Suprapubic skin (tissue), 4 donors: ENCODE measurements around the gene GPR63. TPM values are rescaled to one million over a fixed set of nuclear protein-coding genes. Genes with fewer than 3 reads are reported as not detected.

Experiments
- DNase-seq, 2 donors: peaks; one replicate each; pipeline ENCODE4 v3.0.0-alpha.2; 2019; ENCODE audit warnings: low spot score in 2 of 2
- H3K27ac ChIP-seq: fragments of 200-600 bp; sonication (generic); one replicate; pipeline ENCODE4 v1.5.1; 2019
- H3K27me3 ChIP-seq: fragments of 200-600 bp; sonication (generic); one replicate; pipeline ENCODE4 v1.5.1; 2019
- H3K36me3 ChIP-seq: fragments of 200-600 bp; sonication (generic); one replicate; pipeline ENCODE4 v1.5.1; 2019
- H3K4me1 ChIP-seq: fragments of 200-600 bp; sonication (generic); one replicate; pipeline ENCODE4 v1.5.1; 2019
- H3K4me3 ChIP-seq: fragments of 200-600 bp; sonication (generic); one replicate; pipeline ENCODE4 v1.5.1; 2019; ENCODE audit warnings: mild to moderate bottlenecking
- H3K9me3 ChIP-seq: fragments of 200-600 bp; sonication (generic); one replicate; pipeline ENCODE4 v1.5.1; 2019
- EP300 ChIP-seq: sonication (generic); formaldehyde crosslinking; IDR thresholded peaks from one replicate; pipeline ENCODE4 v1.6.1; 2017; ENCODE audit warnings: antibody characterized with exemption
- POLR2A ChIP-seq, 2 donors: fragments of 450-650 bp; IDR thresholded peaks; one replicate each; pipeline ENCODE4 v1.6.1; 2017; ENCODE audit warnings: antibody characterized with exemption in 2 of 2, mild to moderate bottlenecking in 2 of 2, moderate library complexity in 2 of 2
- POLR2AphosphoS5 ChIP-seq, 3 donors: sonication (generic); formaldehyde crosslinking; IDR thresholded peaks; one replicate each; pipeline ENCODE4 v1.6.1; 2017; ENCODE audit warnings: antibody characterized with exemption in 3 of 3
- WGBS: methylation state at CpG from one replicate; pipeline ENCODE4 v1.1.5; 2018; 5-methylcytosine and 5-hydroxymethylcytosine counted together
- total RNA-seq, 4 donors: library from RNA; depleted of rRNA; stranded (reverse); fragments of >200 nt; gene quantifications; one replicate each; pipeline ENCODE4 v1.1.0, GENCODE V29; 2016
- TF ChIP-seq, protein P1 (sequence below), 2 donors: fragments of 200-600 bp in 1 of 2; fragments of 450-650 bp in 1 of 2; sonication (generic) in 1 of 2; IDR thresholded peaks; one replicate each; pipeline ENCODE4 v1.5.1; 2016 to 2019; ENCODE audit warnings: antibody characterized with exemption in 2 of 2, mild to moderate bottlenecking in 1 of 2, moderate library complexity in 1 of 2

GPR63 gene
- total RNA-seq, 4 donors from 2014 or later, result 0.23 to 0.89 (median 0.67) TPM

DNA sequence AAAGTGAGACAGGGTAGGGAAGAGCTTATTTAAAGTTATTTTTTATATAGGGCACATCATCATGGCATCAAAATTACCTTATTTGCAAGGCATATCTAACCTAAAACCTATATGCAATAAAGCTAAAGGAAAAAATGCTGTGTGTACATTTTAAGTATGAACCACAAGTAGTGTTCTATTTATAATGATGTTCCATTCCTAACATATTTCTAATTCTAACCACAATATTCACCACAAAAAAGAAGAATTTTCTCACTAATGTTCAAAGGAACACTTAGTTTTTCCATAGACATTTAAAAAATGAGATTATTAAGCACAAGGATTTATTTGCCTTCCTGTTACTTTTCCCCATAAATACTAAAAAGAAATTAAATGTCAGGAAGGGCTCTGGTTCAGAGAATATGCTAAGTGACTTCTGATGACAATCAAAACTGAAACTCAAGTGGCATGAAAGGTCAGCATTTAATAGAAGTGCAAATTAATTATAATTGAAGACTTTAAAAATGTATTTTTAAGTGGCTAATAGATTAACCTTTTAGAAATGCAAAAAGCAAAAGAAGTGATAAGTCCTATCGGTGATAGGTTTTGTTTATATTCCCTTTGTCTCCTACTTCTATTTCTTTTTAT, 25.1 kb downstream of the GPR63 start:
- no peak for DNase-seq
- Histone ChIP-seq H3K36me3 (no peaks in the 10 kb centered on the region), H3K9me3 (no peaks in the 10 kb centered on the region), H3K27ac (no peak overlapping the region), H3K4me3 (no peak overlapping the region), H3K27me3 (no peaks in the 10 kb centered on the region), H3K4me1 (no peaks in the 10 kb centered on the region)
- WGBS, result 92% methylated on average over 1 of the region's 1 CpG
- no peak for TF ChIP-seq POLR2AphosphoS5 (IDR thresholded peaks at IDR 0.05)
- no peak for TF ChIP-seq EP300
- no peak for TF ChIP-seq POLR2A (IDR thresholded peaks at IDR 0.05)
- TF ChIP-seq, protein P1, sequence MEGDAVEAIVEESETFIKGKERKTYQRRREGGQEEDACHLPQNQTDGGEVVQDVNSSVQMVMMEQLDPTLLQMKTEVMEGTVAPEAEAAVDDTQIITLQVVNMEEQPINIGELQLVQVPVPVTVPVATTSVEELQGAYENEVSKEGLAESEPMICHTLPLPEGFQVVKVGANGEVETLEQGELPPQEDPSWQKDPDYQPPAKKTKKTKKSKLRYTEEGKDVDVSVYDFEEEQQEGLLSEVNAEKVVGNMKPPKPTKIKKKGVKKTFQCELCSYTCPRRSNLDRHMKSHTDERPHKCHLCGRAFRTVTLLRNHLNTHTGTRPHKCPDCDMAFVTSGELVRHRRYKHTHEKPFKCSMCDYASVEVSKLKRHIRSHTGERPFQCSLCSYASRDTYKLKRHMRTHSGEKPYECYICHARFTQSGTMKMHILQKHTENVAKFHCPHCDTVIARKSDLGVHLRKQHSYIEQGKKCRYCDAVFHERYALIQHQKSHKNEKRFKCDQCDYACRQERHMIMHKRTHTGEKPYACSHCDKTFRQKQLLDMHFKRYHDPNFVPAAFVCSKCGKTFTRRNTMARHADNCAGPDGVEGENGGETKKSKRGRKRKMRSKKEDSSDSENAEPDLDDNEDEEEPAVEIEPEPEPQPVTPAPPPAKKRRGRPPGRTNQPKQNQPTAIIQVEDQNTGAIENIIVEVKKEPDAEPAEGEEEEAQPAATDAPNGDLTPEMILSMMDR (IDR thresholded peaks at IDR 0.05), result no peak

DNA sequence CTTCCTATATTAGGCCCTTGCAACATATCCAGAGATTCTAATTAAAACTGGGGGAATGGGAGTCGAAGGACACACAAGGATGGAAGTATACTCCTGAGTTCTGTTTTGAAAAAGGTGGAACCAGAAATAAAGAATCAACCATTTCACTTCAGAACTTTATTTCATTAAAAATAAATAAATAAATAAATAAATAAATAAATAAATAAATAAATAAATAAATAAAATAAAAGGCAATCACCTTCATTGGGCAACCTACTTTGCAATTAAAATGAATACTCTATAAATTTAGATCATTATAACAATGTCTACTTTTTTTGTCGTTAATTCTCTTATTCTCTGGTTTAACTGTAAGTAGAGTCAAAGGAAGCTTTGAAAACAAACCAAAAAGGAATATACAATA, 25.6 kb downstream of the GPR63 start:
- no peaks in the 10 kb centered on the region for H3K27me3 ChIP-seq
- H3K9me3 ChIP-seq, result no peaks in the 10 kb centered on the region
- TF ChIP-seq POLR2A (IDR thresholded peaks at IDR 0.05), result no peak
- H3K4me1 ChIP-seq, result no peaks in the 10 kb centered on the region
- H3K4me3 ChIP-seq, result no peak overlapping the region
- no peak overlapping the region for H3K27ac ChIP-seq
- 96% methylated on average over 2 of the region's 2 CpGs for WGBS
- H3K36me3 ChIP-seq, result no peaks in the 10 kb centered on the region
- no peak for DNase-seq

DNA sequence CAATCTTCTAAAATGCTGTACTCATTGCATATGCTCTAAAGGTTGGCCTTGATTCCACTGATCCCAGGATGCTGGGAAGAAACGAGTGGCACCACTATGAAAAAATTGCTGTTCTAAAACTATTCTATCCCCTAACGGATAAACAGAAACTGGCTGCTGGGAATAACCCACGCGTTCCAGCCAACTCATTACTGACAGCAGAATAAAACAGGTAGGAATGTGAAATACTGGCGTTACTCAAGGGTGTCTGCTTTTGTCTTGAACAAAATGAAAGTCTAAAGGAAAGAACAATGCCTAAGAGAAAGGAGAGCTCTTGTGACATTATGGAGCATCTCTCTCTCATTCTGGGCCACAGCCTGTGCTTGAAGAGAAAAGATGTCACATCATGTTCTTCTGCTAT, 26.1 kb downstream of the GPR63 start:
- no peak overlapping the region for H3K4me3 ChIP-seq
- H3K4me1 ChIP-seq, result no peaks in the 10 kb centered on the region
- H3K27me3 ChIP-seq, result no peaks in the 10 kb centered on the region
- H3K36me3 ChIP-seq, result no peaks in the 10 kb centered on the region
- no peak for TF ChIP-seq EP300
- TF ChIP-seq, protein P1 (IDR thresholded peaks at IDR 0.05), result no peak
- no peak overlapping the region for H3K27ac ChIP-seq
- H3K9me3 ChIP-seq, result no peaks in the 10 kb centered on the region
- no peak for DNase-seq
- 84% methylated on average over 5 of the region's 5 CpGs for WGBS

DNA sequence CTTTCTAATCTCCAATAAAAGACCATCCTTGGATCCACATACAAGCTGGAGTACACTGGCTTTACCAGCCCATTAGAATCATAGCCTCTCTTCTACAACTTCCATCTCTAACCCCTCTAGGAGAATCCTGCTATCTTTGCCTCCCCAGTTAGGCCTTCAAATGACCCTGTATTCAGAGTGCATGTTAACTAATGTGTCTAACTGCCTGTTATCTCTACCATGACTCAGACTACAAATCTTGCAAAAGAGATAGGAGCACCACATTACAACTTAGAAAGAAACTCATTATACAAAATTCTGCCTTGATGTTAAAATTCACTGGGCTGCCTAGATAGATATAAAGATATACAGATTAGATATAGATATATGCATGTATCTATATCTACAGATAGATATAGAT, 28.2 kb downstream of the GPR63 start:
- no peaks in the 10 kb centered on the region for H3K9me3 ChIP-seq
- TF ChIP-seq POLR2A (IDR thresholded peaks at IDR 0.05) (no peak), POLR2AphosphoS5 (IDR thresholded peaks at IDR 0.05) (no peak), EP300 (no peak)
- TF ChIP-seq, protein P1 (IDR thresholded peaks at IDR 0.05), result no peak

DNA sequence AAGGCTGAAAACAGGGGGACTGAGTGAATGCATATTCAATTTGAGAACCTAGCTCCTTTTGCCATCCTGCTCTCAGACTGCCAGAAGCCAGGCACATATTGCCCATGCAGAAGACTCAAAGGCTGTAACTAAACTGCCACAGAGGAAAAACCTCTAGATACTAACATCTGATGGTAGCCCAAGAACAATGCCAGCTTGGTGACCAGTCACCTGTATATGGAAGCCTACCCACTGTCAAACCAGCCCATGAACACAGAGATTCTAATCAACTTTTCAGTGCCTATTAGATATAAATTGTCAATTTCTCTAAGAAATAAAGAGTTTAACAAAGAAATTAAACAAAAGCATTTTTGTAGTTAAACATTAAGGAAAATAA, 34.2 kb downstream of the GPR63 start:
- no peak overlapping the region for H3K27ac ChIP-seq
- no peak for DNase-seq
- no peaks in the 10 kb centered on the region for H3K4me1 ChIP-seq
- no peaks in the 10 kb centered on the region for H3K27me3 ChIP-seq
- no peak for TF ChIP-seq EP300
- TF ChIP-seq POLR2A (IDR thresholded peaks at IDR 0.05), result no peak
- no peak for TF ChIP-seq POLR2AphosphoS5 (IDR thresholded peaks at IDR 0.05)
- no peak overlapping the region for H3K4me3 ChIP-seq
- no peaks in the 10 kb centered on the region for H3K36me3 ChIP-seq
- no peaks in the 10 kb centered on the region for H3K9me3 ChIP-seq

More for the DNA sequence above, 28.2 kb downstream of the GPR63 start:
- H3K27ac ChIP-seq, result no peak overlapping the region
- no peak overlapping the region for H3K4me3 ChIP-seq
- no peak for DNase-seq
- no peaks in the 10 kb centered on the region for H3K36me3 ChIP-seq
- no peaks in the 10 kb centered on the region for H3K4me1 ChIP-seq
- no peaks in the 10 kb centered on the region for H3K27me3 ChIP-seq

DNA sequence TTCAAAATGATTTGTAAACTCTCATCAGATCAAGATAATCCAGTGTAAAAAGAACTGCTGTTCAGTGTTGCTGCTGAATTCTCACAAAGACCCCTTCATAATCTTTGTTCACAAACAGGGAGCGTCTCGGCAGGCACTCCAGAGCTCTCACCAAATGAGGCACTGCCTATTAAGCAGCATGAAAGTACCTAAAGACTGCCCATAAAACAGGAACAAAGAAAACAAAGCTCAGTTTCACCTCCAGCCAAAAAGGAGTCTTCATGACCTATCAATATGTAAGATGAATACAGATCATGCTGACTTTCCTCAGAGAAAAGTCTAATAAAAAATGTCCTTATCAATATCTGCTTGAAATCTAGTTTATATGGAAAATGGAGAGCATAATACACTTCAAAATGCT, 41.8 kb downstream of the GPR63 start:
- no peak for TF ChIP-seq POLR2AphosphoS5 (IDR thresholded peaks at IDR 0.05)
- TF ChIP-seq, protein P1 (IDR thresholded peaks at IDR 0.05), result no peak
- no peak for TF ChIP-seq EP300
- no peak for DNase-seq
- Histone ChIP-seq H3K27me3 (no peaks in the 10 kb centered on the region), H3K4me3 (no peak overlapping the region), H3K4me1 (no peaks in the 10 kb centered on the region), H3K36me3 (no peaks in the 10 kb centered on the region), H3K9me3 (no peaks in the 10 kb centered on the region), H3K27ac (no peak overlapping the region)
- 79% methylated on average over 2 of the region's 2 CpGs for WGBS
